SU-DHL-6 (cell line): ENCODE results near the gene TNFRSF25.
A peak's percentile ranks its signal among the peaks of the same experiment; 100 is the strongest.
"Not testable (repeated sequence)": the region's sequence is repeated elsewhere in the genome, so short reads cannot be mapped to it uniquely, and the experiment has no call there.

Experiments
- H2AFZ ChIP-seq: fragments of 200-600 bp; sonication (generic); 2 replicates; pipeline ENCODE4 v1.6.1; 2014; ENCODE audit warnings: low read depth, mild to moderate bottlenecking, moderate library complexity, mixed read lengths, antibody characterized with exemption, low read length; ENCODE audit not compliant: severe bottlenecking
- H3F3A ChIP-seq: fragments of 200-600 bp; shearing (Covaris generic); 2 replicates; pipeline ENCODE4 v1.6.0; 2016; ENCODE audit warnings: antibody characterized with exemption, mild to moderate bottlenecking; ENCODE audit not compliant: insufficient read depth
- H3K27ac ChIP-seq: fragments of 200-600 bp; sonication (generic); 2 replicates; pipeline ENCODE4 v1.5.1; 2016; ENCODE audit warnings: low read depth, mild to moderate bottlenecking, low read length, moderate library complexity, mixed read lengths
- H3K27me3 ChIP-seq: fragments of 200-600 bp; sonication (generic), shearing (Covaris generic); 2 replicates; pipeline ENCODE4 v1.6.0; 2014; ENCODE audit warnings: mild to moderate bottlenecking, low read length
- H3K36me3 ChIP-seq: fragments of 200-600 bp; sonication (generic); 2 replicates; pipeline ENCODE4 v1.6.1; 2014; ENCODE audit warnings: mild to moderate bottlenecking, low read length, mixed read lengths
- H3K4me2 ChIP-seq: fragments of 300-600, 200-600 bp; shearing (Covaris generic), sonication (generic); 2 replicates; pipeline ENCODE4 v1.6.0; 2014; ENCODE audit warnings: low read length, low read depth, mild to moderate bottlenecking; ENCODE audit not compliant: poor library complexity, severe bottlenecking
- H3K4me3 ChIP-seq: fragments of 200-600 bp; sonication (generic); 2 replicates; pipeline ENCODE4 v1.5.1; 2014; ENCODE audit warnings: antibody characterized with exemption, low read length, mild to moderate bottlenecking, mixed read lengths; ENCODE audit not compliant: insufficient read depth, poor library complexity, severe bottlenecking
- H3K79me2 ChIP-seq: fragments of 200-600 bp; sonication (generic); 2 replicates; pipeline ENCODE4 v1.6.1; 2014; ENCODE audit warnings: mild to moderate bottlenecking, low read length, moderate library complexity; ENCODE audit not compliant: insufficient read depth
- H3K9ac ChIP-seq: fragments of 200-600 bp; sonication (generic); 2 replicates; pipeline ENCODE4 v1.7.0; 2014; ENCODE audit warnings: mild to moderate bottlenecking, low read length
- H3K9me2 ChIP-seq: fragments of 200-600 bp; sonication (generic); replicated peaks from 2 replicates; pipeline ENCODE4 v1.6.1; 2014; ENCODE audit warnings: low read length; ENCODE audit not compliant: insufficient read depth
- H3K9me3 ChIP-seq: fragments of 200-600 bp; sonication (generic); 2 replicates; pipeline ENCODE4 v1.6.1; 2014; ENCODE audit warnings: low read length, mixed read lengths; ENCODE audit not compliant: insufficient read depth
- H4K20me1 ChIP-seq: fragments of 200-600 bp; sonication (generic); 2 replicates; pipeline ENCODE4 v1.6.1; 2014; ENCODE audit warnings: low read depth, mild to moderate bottlenecking, antibody characterized with exemption, low read length, moderate library complexity, mixed read lengths
- CTCF ChIP-seq: fragments of 200-600 bp; sonication (generic); IDR thresholded peaks from one replicate; pipeline ENCODE4 v1.5.1; 2017; ENCODE audit warnings: antibody characterized with exemption, mild to moderate bottlenecking, low read length, moderate library complexity; ENCODE audit not compliant: insufficient read depth, poor library complexity, severe bottlenecking
- EZH2phosphoT487 ChIP-seq: fragments of 200-600 bp; sonication (generic), shearing (Covaris generic); conservative IDR thresholded peaks from 2 replicates; pipeline ENCODE4 v1.6.1; 2018; ENCODE audit warnings: mild to moderate bottlenecking, antibody characterized with exemption, low read length, moderate library complexity, mixed read lengths

The TNFRSF25 gene

DNA sequence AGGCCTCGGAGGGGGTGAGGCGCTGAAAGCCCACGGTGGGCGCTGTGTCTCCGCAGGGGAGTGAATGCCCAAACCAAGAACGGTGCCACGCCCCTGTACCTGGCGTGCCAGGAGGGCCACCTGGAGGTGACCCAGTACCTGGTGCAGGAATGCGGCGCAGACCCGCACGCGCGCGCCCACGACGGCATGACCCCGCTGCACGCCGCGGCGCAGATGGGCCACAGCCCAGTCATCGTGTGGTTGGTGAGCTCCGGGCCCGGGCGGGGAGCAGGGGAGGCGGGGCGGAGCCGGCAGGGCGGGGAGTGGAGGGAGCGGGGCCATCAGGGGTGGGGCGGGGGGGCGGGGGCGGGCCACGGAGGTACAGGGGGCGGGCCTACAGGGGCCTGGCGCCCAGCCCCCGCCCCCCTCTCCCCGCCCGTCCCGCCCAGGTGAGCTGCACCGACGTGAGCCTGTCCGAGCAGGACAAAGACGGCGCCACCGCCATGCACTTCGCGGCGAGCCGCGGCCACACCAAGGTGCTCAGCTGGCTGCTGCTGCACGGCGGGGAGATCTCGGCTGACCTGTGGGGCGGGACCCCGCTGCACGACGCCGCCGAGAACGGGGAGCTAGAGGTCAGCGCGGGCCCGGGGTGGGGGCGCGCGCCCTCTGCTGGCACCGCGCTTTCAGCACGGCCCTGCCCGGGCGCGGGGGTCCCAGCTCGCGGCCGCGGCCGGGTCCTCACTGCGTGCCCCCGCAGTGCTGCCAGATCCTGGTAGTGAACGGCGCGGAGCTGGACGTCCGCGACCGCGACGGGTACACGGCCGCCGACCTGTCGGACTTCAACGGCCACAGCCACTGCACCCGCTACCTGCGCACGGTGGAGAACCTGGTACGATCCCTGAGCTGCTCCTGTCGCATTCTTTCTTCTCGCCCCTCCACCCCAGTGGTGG is 25.5 kb downstream of the TNFRSF25 start:
- H3K79me2 ChIP-seq: no peaks in the 10 kb centered on the region
- no peak overlapping the region for H3K9ac ChIP-seq
- H3K9me3 ChIP-seq: no peaks in the 10 kb centered on the region
- no peak overlapping the region for H3K4me2 ChIP-seq
- no peaks in the 10 kb centered on the region for H3F3A ChIP-seq
- H3K27me3 ChIP-seq: no peaks in the 10 kb centered on the region
- no peak for TF ChIP-seq CTCF
- no peak for TF ChIP-seq EZH2phosphoT487
- H3K27ac ChIP-seq: no peak overlapping the region
- no peaks in the 10 kb centered on the region for H4K20me1 ChIP-seq
- no peaks in the 10 kb centered on the region for H3K9me2 ChIP-seq
- no peak overlapping the region for H2AFZ ChIP-seq
- no peak overlapping the region for H3K4me3 ChIP-seq
- H3K36me3 ChIP-seq: no peaks in the 10 kb centered on the region

- Histone ChIP-seq H3K9me2 (no peaks in the 10 kb centered on the region), H3K27me3 (no peaks in the 10 kb centered on the region), H3F3A (no peaks in the 10 kb centered on the region), H3K4me2 (no peak overlapping the region), H2AFZ (no peak overlapping the region), H3K36me3 (no peaks in the 10 kb centered on the region), H3K9me3 (no peaks in the 10 kb centered on the region), H3K79me2 (no peaks in the 10 kb centered on the region), H3K4me3 (no peak overlapping the region), H3K9ac (no peak overlapping the region), H4K20me1 (no peaks in the 10 kb centered on the region), H3K27ac (no peak overlapping the region)
- TF ChIP-seq CTCF (peak; percentile 86), EZH2phosphoT487 (no peak)
Observed at GRCh38 chr1:6438047-6438525, 27.9 kb downstream of the TNFRSF25 start.

DNA sequence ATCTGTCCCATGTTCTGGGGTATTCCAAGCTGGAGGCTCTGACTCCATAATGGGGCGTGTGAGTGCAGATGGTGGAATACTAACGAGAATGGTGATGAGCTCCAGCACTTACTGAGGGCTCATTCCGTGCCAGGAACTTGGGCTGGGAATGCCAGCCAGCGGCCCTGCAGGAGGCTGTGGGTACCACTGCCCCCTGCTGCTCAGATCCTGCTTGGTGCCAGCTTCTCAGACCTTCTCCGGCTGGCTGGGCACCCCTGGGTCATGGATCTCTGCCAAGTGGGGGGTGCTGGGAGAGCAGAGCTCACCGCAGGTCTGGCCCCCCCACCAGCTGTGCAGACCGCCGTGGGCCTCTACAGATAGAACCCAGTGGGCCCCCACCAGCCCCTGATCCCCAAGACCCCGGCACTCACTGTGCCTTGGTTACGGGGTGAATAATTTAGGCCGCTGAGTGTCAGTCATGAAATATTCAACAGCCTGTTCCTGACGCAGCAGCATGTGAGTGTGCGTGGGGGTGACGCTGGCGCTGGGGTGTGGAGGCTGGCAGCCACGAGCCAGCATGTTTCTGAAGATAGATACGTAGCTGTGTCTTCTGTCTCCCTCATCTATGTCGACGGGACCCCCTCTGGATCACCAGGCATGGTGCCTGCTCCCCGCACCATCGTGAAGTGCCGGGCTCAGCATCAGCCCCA is 28.8 kb downstream of the TNFRSF25 start:
- not testable (repeated sequence) for H3K27ac ChIP-seq, H4K20me1 ChIP-seq, H2AFZ ChIP-seq, H3K9me3 ChIP-seq, H3K4me3 ChIP-seq, H3K9ac ChIP-seq, H3K27me3 ChIP-seq, H3K79me2 ChIP-seq, H3K9me2 ChIP-seq, H3F3A ChIP-seq, H3K36me3 ChIP-seq, H3K4me2 ChIP-seq

DNA sequence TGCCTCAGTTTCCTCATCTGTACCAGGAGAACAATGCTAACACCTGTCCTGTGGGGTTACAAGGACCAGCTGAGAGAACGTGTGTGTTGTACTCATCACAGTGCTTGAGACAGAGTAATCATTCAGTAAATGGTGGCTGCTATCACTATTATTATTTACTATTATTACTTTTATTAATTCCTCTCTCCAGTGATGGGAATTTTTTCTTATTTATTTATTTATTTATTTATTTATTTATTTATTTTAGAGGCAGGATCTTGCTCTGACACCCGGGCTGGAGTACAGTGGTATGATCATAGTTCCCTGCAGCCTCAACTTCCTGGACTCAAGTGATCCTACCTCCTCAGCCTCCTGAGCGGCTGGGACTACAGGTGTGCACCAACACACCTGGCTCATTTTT is 29.7 kb downstream of the TNFRSF25 start:
- not testable (repeated sequence) for H3K27ac ChIP-seq, H2AFZ ChIP-seq, H3K4me3 ChIP-seq, H3K9me2 ChIP-seq, H3K27me3 ChIP-seq, H3F3A ChIP-seq, H3K9ac ChIP-seq, H4K20me1 ChIP-seq, H3K4me2 ChIP-seq, H3K36me3 ChIP-seq, H3K79me2 ChIP-seq, H3K9me3 ChIP-seq
